ENCODE measurements around the gene ICAM2.
"Not testable (repeated sequence)": the region's sequence is repeated elsewhere in the genome, so short reads cannot be mapped to it uniquely, and the experiment has no call there.

ICAM2 gene

GRCh38 chr17:63996430-63997182 lies 23.8 kb downstream of the ICAM2 start:
- no peak for DNase-seq

DNA sequence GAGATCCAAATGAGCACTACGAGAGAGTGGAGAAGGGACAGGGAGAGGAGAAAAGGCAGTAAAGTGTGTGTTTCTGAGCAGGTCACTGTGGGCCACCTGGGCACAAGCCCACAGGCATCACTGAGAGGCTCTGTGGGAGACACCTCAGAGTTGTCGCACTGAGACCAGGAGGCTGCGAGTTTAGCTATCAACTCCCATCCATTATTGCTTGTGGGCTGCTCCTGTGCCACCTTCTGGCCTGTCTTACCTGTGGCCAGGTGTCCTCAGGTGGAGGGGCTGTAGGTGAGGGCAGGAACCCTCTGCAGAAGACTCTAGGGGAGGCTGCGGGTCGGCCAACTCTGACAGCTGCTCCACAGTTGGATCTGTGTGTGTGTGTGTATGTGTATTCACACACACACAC lies 24.8 kb downstream of the ICAM2 start:
- no peak for DNase-seq

DNA sequence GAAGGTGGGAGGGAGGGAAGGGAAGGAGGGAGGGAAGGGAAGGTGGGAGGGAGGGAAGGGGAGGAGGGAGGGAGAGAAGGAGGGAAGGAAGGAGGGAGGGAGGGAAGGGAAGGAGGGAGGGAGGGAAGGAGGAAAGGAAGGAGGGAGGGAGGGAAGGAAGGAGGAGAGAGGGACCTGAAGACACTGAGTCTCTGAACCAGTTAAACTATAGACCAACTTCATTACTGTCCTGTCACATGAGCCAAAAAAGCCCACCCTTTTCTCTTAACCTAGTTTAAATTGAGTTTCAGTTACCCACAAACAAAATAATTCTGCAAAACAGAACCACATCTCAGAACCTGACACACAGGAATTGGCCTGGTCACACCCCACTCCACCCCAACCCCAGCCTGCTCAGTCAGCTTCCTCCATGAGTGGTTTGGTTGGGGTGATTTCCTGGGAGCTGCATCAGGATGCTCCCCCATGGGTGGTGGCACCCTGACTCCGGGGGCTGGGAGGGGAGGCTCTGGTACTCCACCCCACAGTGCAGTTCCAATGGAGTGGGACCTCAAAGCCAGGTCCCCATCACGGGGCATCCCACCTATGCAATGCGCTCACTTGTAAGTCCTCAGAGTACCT lies 27.0 kb downstream of the ICAM2 start:
- DNase-seq = no peak

DNA sequence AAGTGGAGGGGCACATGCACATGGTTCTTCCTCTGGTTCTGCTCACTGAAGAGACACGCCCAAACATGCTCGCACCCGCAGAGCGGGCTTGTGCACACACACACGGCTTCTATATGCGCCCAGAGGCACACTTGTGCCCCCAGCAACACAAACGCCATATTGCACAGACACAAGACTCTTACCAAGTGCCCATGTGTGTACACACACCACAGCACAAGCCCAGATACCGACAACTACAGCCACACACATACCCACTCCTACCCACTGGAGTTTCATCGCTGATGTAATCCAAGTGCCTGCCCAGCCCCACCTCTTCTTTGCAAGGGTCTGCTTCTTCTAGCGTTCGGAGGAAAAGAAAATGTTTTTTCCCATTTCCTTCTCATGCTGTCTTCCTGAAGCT lies 28.8 kb downstream of the ICAM2 start:
- DNase-seq = no peak

DNA sequence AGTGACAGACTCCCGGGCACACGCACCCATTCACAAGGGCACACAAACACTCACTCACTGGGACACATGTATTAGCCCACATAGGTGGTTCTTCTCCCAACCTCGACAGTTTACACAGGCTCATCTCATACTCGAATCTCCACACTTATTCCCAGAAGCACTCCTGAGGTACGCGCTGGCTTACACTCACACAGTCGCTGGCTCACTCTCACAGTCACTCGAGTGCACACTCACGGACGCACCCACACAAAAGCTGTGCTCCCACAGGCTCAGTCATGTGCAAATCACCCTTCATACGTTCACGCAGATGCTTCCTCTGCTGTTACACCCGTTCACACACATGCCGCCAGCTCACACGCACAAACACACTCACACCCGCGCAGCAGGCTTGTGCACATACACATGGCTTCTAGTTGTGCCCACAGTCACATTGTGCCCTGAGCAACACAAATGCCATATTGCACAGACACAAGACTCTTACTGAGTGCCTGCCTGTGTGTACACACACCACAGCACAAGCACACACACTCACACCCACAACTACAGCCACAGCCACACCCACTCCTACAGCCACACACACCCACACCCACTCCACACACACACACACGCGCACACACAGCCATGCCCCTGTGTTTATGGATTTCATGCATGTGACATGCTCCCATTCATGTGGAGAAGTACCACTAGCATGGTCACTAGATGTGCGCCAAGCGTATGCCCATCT lies 30.6 kb downstream of the ICAM2 start:
- DNase-seq = no peak

DNA sequence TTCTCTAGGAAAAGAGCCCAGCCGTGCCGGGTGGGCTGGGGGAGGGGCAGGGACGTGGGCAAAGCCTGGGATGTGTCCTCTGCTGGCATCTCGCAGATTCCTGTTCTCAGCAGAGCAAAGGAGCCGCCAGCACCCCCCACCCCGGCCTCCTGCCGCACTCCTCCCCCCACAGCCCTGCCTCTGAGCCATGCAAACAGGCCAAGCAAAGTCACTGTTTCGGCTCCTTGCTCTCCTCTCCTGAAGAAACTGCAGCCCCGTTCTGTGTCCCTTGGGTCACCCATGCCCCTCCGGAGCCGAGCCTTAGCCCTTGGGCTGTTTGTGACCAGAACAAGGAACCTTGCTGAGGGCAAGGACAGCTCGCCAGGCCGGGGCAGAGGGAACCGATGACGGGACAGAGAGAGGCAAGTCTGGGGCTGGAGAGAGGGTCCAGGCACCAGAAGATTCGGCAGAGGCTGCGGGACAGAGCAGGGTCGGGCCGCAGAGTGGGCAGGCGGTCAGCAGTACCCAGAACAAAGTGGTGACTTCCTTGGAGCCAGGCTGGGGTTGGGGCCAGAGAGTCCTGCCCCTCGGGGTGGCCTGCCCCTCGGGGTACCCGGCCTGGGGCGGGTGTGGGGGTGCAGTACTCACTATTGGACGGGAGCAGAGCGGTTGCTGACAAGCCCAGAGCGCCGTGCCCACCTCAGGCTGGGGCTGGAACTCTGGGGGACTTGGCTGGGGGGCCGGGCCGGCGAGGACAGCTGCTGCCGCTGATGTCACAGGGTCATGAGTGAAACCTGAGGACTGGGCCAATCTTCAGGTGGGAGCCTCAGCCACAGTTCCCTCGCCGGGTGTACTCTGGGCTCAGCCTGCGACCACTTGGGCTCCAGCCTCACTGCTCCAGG lies 31.5 kb downstream of the ICAM2 start:
- DNase-seq = no peak

DNA sequence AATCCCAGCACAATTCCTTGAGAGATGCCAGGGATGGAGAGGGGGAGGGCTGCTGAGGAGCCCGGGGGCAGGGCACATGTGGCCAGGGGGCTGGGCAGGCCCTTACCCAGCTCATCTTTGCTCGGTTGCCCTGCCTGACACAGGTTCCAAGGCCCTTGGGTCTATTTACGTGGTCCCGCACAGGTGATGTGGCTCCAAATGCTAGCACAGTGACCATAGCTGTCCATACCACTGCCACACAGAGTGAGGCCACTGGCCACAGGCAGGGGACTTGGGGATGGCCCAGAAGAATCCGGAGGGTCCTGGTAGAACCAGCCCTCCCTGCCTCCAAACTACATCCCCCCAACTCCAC lies 32.3 kb downstream of the ICAM2 start:
- DNase-seq = no peak

DNA sequence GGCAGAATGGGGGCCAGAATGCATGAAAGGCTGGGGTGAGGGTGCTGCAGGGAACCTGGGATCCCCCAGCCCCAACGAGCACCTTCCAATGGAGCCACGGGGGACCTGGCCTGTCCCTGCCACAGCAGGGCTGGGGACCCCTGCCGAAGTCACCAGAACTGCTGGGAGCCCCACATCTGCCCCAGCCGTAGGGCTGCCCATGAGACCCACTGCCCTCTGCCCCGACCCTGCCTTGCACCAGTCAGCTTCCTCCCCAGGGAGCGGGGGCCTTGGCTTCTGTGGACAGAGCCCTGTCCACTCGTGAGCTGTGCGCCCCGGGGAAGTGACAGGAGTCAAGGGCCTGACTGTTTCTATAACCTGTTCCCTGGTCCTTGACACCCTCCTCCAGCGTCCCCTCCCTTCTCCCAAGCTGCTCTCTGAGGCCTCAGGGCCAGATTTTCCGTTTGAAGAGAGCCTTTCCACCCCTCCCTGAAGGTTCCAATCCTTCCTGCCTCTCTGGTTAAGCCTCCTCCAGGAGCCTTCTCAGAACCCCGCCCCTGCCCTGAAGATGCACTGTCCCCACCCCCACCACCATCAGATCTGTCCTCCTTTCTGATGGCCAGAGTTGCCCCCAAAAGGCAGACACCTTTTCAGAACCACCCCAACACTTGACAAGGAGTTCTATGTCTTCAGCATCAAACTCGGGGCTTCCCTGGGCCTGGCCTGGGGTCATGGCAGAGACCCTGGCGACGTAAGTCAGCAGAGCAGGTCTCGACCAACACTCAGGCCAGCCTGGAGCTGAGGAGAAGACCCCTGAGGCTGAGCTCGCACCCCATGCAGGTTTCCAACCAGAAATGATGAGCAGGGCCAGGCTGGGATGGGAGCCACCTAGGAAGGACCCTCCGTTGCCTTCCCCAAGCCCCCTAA lies 33.0 kb downstream of the ICAM2 start:
- no peak for DNase-seq

- no peak for DNase-seq
These were observed 33.6 kb downstream of the ICAM2 start for GRCh38 chr17:63986821-63987220.

DNA sequence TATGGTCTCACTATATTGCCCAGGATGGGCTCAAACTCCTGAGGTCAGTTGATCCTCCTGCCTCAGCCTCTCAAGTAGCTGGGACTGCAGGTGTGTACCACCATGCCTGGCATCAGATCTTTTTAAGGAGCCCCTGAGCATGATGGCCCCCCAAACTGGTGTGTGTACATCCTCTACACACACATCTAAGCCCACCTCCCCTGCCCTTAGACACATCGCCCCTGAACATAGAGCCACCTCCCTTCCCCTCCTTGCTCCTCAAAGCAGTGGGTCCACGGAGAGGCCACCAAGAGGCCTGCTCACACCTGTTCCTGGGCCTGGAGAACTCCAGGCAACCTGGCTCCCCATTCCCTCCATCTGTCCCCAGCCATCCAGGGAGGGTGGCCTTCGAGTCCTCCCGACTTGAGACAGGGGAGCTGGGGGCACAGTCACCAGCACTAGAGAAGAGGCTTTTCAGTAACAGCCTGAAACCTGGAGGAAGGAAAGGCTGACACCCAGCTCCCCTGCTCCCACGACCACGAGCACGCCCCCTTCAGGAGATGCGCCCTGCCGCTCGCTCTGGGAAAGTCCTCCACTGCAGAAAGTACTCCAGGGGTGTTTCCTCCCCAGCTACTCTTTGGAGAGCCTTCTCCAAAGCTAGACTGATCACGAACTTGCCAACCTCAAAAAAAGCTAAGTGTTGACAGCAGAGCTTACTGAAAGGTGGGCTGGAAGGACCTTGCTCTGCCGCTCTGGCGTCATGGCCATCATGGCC lies 34.9 kb downstream of the ICAM2 start:
- peak in 2 of 3 donors; percentile 39 to 45 for DNase-seq

- peak; percentile 77 to 85 (median 81) for DNase-seq
These were observed 35.6 kb downstream of the ICAM2 start for GRCh38 chr17:63984651-63985386.

DNA sequence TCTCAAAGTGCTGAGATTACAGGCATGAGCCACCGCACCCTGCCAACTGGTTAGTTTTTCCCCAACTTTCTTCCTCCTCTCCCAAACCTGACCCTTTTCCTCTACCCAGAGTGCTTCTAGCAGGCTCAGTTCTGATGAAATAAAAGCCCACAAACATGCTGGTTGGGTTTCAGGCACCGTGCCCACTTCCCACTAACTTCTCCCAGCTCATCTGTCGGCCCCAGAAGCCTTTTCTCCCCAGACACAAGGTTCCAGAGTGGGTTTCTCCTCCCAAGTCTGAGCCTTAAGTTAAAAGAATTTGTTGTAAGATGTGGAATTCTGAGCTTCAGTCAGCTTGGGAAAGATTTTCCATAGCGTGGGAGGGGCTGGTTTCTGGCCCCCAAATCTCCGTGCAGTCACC lies 36.2 kb downstream of the ICAM2 start:
- DNase-seq = peak in 1 of 3 donors; percentile 15

DNA sequence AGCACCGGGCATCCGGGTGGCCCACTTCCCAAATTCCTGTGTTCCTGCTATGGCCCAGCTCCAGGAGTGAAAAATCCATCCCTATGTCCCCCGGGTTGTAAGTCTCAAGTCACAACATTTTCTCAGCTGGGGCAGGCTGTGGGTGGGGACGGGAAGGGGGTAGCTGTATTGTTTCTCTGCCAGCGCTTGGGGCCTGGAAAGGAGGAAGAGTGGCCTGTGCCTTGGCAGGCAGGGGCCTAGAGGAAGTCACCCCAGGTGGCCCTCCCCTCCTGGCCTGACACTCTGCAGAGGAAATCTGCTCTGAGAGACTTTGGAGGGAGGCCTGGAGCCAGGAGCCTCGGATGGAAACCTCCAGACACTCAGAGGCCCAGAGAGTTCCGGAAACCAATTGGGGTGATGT lies 37.1 kb downstream of the ICAM2 start:
- DNase-seq = peak in 1 of 3 donors; percentile 36

DNA sequence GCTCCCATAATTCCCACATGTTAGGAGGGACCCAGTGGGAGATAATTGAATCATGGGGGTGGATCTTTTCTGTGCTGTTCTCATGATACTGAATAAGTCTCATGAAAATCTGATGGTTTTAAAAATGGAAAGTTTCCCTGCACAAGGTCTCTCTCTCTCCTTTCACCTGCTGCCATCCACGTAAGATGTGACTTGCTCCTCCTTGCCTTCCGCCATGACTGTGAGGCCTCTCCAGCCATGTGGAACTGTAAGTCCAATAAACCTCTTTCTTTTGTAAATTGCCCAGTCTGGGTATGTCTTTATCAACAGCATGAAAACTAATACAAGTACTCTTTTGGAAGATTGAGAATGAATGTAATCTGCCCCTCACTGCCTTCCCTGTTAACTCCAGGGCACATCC lies 37.8 kb downstream of the ICAM2 start:
- not testable (repeated sequence) for DNase-seq

DNA sequence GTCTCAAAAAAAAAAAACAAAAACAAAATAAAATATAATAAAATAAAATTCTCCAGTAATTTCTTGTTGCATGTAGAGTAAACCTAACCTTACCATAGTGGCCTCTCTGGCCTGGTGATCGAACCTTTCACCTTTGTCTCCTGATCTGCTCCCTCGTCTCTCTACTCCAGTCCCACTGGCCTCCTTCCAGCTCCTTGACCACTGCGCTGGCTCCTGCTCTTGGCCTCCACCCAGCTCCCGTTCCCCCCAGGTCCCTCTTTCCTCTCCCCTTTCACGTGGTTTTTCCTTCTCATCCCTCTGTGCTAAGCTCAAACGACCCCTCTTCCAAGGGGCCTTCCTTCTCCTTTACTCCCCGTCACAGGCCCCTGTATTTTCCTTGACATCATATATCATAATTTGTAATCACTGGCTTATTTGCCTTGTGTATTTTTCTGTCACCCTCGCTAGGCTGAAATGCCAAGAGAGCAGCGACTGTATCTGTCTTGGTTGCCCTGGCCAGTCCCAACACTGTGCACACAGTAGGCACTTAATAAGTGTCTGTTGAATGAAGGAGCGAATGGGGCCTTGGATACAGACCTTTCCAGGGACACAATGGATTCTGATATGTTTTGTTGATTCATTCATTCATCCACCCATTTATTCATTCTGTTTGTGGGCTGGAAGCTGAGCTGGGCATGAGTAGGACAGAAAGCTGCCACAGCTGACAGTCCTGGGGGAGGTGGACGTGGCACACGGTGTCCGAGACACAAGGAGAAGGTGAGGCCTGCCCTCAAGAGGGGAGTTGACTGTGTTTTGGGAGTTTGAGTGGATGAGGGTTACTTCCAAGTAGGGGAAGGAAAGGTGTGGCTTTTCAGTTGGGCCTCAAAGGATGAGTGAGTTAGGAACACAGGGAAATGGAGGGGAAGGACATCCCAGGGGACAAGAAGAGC lies 41.9 kb downstream of the ICAM2 start:
- no peak for DNase-seq

- DNase-seq = no peak
These were observed 43.7 kb downstream of the ICAM2 start for GRCh38 chr17:63976702-63977101.

DNA sequence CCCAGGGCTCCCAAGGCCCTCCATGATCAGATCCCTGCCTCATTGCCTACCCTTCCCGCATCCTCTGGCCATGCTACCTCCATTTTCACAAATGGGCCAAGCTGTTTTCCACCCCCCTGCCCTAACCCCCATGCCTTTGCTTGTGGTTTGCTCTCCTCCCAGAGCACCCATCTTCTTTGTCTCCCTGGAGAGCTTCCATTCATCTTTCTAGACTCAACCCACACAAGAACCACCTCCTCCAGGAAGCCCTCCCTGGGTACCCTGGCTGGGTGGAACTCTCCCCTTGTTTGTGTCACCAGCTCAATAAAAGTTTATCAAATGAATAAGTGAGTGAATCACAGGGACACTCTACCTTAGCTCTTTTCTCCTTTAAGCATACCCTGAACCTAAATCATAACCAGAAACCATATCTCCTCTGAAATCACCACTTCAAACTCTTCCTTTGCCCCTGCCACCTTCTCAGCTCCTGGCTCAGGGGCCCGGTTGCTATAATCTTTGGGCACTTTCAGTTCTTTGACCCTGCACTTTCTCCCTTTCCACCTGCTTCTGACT lies 44.8 kb downstream of the ICAM2 start:
- no peak for DNase-seq

DNA sequence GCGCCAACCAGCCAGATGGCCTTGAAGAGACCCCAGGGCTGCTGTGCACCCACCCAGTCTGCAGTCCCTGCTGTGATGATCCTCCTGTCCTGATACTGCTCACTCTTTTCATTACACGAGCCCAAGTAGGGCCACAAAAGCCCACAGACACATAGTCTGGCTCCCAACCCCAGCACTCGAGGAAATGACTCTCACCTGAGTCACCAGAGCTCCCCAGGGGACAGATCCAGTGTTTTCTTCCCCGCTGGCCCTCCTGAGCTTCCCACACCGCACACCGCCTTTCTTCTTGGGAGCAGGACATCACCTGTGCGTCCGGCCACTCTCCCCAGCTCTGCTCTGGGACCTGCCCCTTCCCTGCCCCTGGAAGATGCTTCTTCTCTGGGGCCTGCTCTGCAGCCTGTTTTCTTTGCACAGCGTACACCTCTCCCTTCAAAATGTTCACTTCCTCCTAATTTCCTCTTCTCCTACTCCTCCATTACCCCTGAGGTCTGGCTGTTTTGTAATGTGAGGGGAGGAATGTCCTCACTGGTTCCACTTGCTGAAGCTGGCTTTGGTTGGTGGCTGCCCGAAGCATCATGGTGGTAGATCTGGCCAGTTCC lies 45.7 kb downstream of the ICAM2 start:
- peak in 1 of 3 donors; percentile 8 for DNase-seq
